SKM-1 (cell line): ENCODE results near the gene COL21A1.

Source experiments
- DNase-seq: peaks from one replicate; lab custom pipeline; 2025; ENCODE audit not compliant: unreplicated experiment; lab: John Stamatoyannopoulos, UW

Gene COL21A1

DNA sequence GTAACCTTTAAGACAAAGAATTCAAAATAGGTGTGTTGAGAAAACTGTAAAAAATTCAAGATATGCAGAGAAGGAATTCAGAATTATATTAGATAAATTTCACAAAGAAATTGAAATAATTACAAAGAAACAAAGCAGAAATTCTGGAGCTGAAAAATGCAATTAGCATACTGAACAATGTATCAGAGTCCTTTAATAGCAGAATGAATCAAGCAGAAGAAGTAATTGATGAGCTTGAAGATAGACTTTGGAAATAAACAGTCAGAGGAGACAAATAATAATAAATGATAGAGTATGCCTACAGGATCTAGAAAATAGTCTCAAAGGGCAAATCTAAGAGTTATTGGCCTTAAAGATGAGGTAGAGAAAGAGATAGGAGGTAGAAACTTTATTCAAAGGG is 131.7 kb downstream of the COL21A1 start:
- DNase-seq = no peak

DNA sequence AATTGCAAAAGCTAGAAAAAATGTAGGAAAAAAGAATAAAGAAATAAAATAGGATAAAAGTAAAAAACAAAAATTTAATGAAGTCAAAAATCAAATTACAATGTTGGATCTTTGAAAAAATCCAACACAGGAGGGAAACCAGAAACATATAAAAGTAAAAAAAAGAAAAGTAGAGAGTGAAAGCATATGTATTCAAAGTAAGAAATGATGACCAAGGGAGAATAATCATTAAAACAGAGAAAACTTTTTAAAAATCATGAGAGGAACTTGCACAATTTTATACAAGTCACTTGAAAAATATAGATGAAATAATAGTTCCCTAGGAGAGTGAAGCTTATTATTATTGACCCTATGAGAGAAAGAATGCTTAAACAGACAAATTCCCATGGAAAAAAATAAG is 138.2 kb downstream of the COL21A1 start:
- DNase-seq = no peak

DNA sequence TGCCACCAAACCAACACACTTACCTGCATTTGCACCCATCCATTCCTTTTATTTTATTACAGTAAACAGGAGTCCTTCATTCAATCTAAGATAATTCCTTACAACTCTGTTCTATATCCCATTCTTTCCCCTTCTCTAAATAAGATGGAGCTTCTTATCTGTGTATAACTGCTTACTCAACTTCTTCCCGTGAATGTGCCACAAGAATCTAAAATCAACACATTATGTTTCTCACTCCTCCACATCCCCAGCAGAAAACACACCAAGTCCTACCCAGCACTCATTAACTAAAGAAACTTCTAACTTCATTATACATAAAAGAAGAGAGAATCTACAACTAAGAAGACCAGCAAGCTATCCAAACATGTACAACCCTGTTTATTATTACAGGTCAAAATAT is 141.1 kb downstream of the COL21A1 start:
- DNase-seq = no peak

GRCh38 chr6:56104591-56104990 is 142.8 kb downstream of the COL21A1 start:
- no peak for DNase-seq

DNA sequence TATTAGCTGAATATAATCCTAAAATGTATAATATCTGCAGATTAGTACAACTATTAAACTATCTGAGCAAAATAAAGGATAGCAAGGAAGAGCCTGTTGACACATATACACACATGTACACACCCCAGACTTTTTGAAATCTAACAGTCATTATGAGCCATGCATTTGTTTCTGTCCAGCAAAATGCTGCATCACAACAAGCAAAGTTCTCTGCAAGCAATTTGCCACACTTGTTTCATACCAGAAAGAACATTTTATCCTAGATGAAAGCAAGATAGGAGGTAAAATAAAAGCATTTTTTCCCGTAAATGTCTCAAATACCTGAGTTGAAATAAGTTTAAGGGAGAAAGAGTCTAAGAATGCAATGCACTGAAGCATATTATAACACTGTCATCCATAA is 145.2 kb downstream of the COL21A1 start:
- DNase-seq = no peak

- peak; percentile 86 for DNase-seq
Observed at GRCh38 chr6:56101141-56101553, 146.2 kb downstream of the COL21A1 start.

DNA sequence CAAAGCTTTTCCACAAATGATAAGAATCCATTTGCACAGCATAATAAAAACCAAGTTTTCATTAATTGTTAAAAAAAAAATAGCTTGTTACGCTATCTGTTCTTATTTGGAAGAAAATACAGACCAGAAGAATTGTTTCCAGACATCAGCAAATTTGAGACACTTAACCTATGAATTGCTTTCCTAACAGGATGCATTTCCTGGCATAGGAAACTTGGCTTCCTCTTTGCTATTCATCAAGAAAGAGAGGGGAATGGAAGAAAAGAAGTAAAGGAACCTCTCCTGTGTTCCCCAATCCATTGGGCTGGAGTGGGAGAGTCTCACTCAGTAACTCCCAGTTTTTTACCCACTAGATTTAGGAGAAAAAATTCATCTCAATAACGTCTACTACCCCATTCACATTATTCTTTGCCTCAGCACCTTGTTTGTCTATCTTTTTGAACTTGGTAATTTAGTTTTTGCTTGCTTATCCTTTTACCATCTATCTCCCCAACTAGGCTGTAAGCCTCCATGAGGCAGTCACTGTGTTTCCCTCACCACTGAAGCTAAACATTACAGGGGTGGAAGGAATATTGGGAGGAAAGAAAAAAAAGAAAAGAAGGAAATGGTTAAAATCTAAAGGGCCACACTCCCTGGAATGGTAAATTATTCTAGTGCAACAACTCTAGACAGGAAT is 150.3 kb downstream of the COL21A1 start:
- no peak for DNase-seq

- DNase-seq = no peak
Observed at GRCh38 chr6:56096541-56096940, 150.8 kb downstream of the COL21A1 start.

- DNase-seq = peak; percentile 26
Observed at GRCh38 chr6:56093776-56094175, 153.6 kb downstream of the COL21A1 start.

GRCh38 chr6:56091159-56091869 is 156.1 kb downstream of the COL21A1 start:
- DNase-seq = peak; percentile 10

DNA sequence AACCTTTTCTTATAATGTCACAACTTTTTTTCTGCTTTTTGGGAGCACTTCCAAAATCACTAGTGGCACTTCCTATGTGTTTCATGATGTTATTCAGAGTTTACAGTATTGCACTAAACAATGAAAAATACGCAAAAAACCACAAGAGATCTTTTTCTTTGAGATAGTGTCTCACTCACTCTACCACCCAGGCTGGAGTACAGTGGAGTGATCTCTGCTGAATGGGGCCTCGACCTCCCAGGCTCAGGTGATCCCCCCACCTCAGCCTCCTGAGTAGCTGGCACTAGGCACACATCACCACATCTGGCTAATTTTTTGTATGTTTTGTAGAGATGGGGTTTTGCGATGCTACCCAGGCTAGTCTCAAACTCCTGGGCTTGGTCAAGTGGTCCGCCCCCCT is 158.7 kb downstream of the COL21A1 start:
- DNase-seq = no peak

DNA sequence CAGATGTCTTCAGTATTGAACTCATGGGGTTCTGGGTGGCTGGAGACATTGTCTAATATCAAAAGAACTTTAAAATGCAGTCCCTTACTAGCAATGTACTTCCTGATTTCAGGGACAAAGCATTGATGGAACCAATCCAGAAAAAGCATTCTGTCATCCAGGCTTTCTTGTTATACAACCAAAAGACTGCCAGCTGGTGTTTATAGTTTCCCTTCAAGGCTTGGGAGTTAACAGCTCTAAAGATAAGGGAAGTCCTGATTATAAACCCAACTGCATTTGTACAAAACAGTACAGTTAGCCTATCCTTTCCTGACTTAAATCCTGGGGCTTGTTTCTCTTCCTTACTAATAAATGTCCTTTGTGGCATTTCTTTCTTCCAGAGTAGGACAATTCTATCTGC is 160.0 kb downstream of the COL21A1 start:
- DNase-seq = no peak

- no peak for DNase-seq
Observed at GRCh38 chr6:56079751-56080540, 167.4 kb downstream of the COL21A1 start.

DNA sequence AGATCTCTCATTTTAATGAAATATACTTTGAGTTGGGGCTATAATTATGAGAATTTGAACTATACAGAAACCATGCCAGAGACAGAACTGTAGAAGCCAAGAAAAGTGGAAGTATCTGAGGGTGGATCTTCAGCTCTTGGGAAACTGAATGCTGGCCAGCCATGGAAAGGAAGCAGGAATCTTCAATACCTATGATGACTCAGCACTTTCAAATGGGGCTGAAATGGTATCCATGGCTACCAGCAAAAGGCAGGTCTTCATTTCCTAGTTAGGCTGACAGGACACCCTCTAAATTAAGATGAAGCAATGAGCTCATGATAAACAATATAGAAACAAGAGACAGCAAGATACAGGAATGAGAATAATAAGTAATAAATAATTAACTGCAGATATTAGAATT is 171.3 kb downstream of the COL21A1 start:
- DNase-seq = no peak

GRCh38 chr6:56073761-56074160 is 173.6 kb downstream of the COL21A1 start:
- DNase-seq = no peak

DNA sequence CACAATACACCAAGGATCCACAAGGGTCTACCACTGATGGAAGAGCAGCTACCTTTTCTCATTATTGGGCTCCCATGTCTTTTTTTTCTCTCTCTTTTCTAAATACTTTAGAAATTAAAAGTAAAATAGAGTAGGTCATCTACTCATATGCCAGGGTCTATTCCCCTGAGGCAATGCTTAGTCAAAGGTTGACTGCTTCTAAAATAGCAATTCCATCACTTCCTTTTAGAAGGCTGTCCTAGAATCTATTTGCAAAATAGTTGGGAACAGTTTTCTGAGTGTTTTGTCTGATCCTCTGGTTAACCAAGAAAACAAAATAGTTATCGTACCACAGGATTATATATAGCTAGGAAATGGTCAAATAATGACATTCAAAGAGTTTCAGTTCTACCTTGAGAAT is 174.1 kb downstream of the COL21A1 start:
- no peak for DNase-seq

DNA sequence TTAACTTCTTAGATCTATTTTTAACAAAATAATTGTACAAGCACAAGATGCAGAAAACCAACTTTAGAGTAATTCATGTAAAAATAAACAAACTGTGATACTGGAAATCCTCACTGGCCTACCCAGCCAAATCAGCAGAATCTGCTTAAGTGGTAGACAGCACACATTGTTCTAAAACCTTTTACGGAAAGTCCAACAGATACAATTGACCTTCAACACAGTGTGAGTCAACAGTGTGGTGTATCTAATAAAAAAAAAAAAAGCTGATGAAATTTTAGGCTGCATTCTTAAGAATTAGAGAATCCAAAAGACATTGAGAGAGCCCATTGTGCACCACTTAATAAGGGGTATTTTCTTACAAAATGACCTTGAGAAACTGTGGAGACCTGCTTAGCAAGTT is 174.5 kb downstream of the COL21A1 start:
- DNase-seq = no peak

DNA sequence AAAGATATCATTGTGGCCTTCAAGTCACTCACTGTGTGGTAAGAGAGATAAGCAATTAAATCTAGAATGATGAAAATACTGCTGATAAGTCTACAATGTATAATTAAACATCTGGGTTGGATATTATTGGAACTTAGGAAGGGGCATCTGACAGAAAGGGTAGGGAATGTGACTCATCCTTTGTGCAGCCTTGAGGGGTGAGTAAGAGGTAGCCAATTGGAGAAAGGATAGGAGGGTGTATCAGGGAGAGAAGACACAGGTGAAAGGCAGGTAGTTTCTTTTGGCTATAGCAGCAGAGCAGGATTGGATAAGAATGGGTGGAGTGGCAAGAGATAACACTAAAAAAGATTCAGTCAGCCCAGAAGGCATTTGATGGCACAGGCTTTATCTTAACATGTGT is 182.0 kb downstream of the COL21A1 start:
- DNase-seq = no peak

GRCh38 chr6:56062836-56063235 is 184.5 kb downstream of the COL21A1 start:
- no peak for DNase-seq

DNA sequence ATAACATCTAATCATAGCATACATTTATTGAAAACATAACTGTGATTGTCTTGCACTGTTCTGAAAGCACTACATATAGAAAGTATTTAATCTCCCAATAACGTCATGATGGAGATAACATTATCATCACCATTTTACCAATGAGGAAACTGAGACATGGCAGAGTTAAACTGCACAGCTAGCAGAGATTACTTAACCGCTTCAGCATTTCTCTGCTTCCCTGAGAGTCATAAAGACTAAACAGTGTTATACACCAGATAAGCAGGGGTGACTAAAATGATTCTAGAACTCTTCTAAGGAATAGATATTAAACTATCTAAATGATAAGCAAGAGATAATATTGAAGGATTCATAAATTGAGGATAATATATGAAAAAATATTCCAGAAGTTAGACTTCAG is 188.7 kb downstream of the COL21A1 start:
- DNase-seq = no peak

DNA sequence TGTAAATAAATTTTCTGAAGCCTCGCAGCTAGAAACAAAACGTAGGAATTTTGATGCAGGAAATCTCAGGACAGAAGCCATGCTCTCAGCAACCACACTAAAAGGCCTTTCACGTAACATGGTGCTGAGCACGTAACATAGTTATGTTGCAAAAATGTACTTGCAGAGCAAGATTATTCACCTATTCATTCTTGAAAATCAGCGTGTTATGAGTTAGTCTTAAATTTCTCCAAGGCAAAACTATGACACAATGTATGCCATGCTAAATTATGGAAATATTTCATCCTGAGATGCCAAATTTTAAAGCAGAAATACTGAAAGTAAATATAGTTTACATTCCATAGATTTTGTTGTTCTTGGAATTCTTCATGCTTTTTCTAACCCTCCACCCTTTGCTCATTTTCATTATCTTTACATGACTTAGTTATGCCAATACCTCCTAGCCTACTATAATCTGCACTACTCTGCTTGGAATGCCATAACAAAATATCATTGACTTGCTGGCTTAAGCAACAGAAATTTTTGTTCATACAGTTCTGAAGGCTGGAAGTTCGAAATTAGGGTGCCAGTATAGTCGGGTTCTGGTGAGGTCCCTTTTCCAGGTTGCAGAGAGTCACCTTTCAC is 192.2 kb downstream of the COL21A1 start:
- no peak for DNase-seq

- DNase-seq = no peak
Observed at GRCh38 chr6:56051202-56051598, 196.2 kb downstream of the COL21A1 start.
